Esophagus squamous epithelium (tissue), 5 donors: Measurements from ENCODE around the gene EXOC8. TPM values are rescaled to one million over a fixed set of nuclear protein-coding genes. Genes with fewer than 3 reads are reported as not detected.

Experiments used
- DNase-seq: peaks from one replicate; lab custom pipeline; 2025; lab: John Stamatoyannopoulos, UW
- H3K27ac ChIP-seq, 4 donors: fragments of 200-600 bp; sonication (generic); one replicate each; pipeline ENCODE4 v1.5.1; 2016 to 2019; ENCODE audit warnings: mild to moderate bottlenecking in 1 of 4
- H3K27me3 ChIP-seq, 4 donors: fragments of 200-600 bp; sonication (generic); 1 replicate in 3 of 4; 2 replicates in 1 of 4; pipeline versions ENCODE4 v1.5.1 to v1.6.0; 2017 to 2021; ENCODE audit warnings: antibody characterized with exemption in 1 of 4
- H3K36me3 ChIP-seq, 3 donors: fragments of 200-600 bp; sonication (generic); one replicate each; pipeline ENCODE4 v1.5.1; 2016 to 2019
- H3K4me1 ChIP-seq, 3 donors: fragments of 200-600 bp; sonication (generic); one replicate each; pipeline ENCODE4 v1.5.1; 2017 to 2019
- H3K4me3 ChIP-seq, 4 donors: fragments of 200-600 bp; sonication (generic); 1 replicate in 3 of 4; 2 replicates in 1 of 4; pipeline ENCODE4 v1.5.1; 2016 to 2019; ENCODE audit warnings: mild to moderate bottlenecking in 2 of 4, moderate library complexity in 1 of 4
- H3K9me3 ChIP-seq, 3 donors: fragments of 200-600 bp; sonication (generic); one replicate each; pipeline ENCODE4 v1.5.1; 2016 to 2019
- POLR2A ChIP-seq, 4 donors: fragments of 450-650 bp; IDR thresholded peaks; one replicate each; pipeline ENCODE4 v1.6.1; 2017; ENCODE audit warnings: antibody characterized with exemption in 4 of 4, mild to moderate bottlenecking in 4 of 4, moderate library complexity in 3 of 4
- WGBS, 2 donors: methylation state at CpG; one replicate each; pipeline ENCODE4 v1.1.5; 2018; 5-methylcytosine and 5-hydroxymethylcytosine counted together
- intact Hi-C: fragments of 100-400 bp; cut with DNase I; formaldehyde crosslinking; loops from one replicate; pipeline ENCODE4 v1.15.0; 2022
- total RNA-seq, 4 donors: library from RNA; depleted of rRNA; stranded (reverse); fragments of >200 nt; gene quantifications; one replicate each; pipeline ENCODE4 v1.1.0, GENCODE V29; 2016
- TF ChIP-seq, protein P1 (sequence below), 6 experiments: fragments of 450-650 bp in 4 of 6; fragments of 200-600 bp in 2 of 6; sonication (generic) in 2 of 6; IDR thresholded peaks; one replicate each; pipeline ENCODE4 v1.5.1; 2016 to 2019; ENCODE audit warnings: antibody characterized with exemption in 6 of 6, mild to moderate bottlenecking in 4 of 6, moderate library complexity in 4 of 6
- donor health status: DM: yes; HTN: yes; CAD: no.

Gene EXOC8
- total RNA-seq, 4 donors from 2014 or later = 10.6 to 12.8 (median 11.7) TPM

DNA sequence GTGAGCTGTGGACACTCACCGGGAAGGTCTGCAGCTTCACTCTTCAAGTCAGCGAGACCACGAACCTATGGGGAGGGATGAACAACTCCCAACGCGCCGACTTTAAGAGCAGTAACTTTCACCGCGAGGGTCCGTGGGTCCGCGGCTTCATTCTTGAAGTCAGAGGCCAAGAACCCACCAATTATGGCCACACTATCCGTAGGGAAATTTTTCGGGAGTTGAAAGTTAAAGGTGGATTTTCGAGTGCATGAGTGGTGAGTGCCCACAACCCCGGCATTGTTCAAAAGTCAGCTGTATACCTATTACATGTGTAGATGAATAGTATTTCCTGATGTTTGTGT is 19.7 kb downstream of the EXOC8 start:
- no peak overlapping the region for H3K27ac ChIP-seq
- intact Hi-C loops = loop anchor here (10.0 kb wide), 1 partner anchor 53 kb away; no protein-coding TSS in a partner anchor
- H3K36me3 ChIP-seq = no peaks in the 10 kb centered on the region
- no peaks in the 10 kb centered on the region for H3K27me3 ChIP-seq
- DNase-seq = no peak
- H3K9me3 ChIP-seq = no peaks in the 10 kb centered on the region
- 91 to 95% methylated on average over 15 of the region's 15 CpGs for WGBS, 2 donors
- H3K4me1 ChIP-seq = no peaks in the 10 kb centered on the region
- TF ChIP-seq, protein P1, sequence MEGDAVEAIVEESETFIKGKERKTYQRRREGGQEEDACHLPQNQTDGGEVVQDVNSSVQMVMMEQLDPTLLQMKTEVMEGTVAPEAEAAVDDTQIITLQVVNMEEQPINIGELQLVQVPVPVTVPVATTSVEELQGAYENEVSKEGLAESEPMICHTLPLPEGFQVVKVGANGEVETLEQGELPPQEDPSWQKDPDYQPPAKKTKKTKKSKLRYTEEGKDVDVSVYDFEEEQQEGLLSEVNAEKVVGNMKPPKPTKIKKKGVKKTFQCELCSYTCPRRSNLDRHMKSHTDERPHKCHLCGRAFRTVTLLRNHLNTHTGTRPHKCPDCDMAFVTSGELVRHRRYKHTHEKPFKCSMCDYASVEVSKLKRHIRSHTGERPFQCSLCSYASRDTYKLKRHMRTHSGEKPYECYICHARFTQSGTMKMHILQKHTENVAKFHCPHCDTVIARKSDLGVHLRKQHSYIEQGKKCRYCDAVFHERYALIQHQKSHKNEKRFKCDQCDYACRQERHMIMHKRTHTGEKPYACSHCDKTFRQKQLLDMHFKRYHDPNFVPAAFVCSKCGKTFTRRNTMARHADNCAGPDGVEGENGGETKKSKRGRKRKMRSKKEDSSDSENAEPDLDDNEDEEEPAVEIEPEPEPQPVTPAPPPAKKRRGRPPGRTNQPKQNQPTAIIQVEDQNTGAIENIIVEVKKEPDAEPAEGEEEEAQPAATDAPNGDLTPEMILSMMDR (IDR thresholded peaks at IDR 0.05) = no peak
- TF ChIP-seq POLR2A (IDR thresholded peaks at IDR 0.05) = no peak
- H3K4me3 ChIP-seq = no peak overlapping the region

DNA sequence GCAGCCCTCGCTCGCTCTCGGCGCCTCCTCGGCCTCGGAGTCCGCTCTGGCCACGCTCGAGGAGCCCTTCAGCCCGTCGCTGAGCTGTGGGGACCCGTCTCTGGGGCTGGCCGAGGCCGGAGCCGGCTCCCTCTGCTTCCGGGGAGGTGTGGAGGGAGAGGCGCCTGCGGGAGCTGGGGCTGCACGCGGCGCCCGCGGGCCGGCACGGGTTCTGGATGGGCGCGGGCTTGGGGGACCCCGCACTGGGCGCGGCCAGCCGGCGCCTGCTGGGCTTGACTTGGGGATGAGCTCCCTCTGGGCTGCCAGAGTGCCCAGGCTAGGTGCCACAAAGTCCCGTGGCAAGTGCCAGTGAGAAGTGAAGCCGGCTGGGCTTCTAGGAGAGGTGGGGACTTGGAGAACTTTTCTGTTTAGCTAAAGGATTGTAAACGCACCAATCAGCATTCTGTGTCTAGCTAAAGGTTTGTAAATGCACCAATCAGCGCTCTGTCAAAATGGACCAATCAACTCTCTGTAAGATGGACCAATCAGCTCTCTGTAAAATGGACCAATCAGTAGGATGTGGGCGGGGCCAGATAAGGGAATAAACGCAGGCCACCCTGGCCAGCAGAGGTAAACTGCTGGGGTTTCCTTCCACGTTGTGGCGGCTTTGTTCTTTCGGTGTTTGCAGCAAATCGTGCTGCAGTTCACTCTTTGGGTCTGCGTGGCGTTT is 20.2 kb downstream of the EXOC8 start:
- TF ChIP-seq, protein P1 (IDR thresholded peaks at IDR 0.05) = no peak
- no peak for TF ChIP-seq POLR2A (IDR thresholded peaks at IDR 0.05)
- H3K9me3 ChIP-seq = no peaks in the 10 kb centered on the region
- intact Hi-C loops = loop anchor here (10.0 kb wide), 1 partner anchor 53 kb away; no protein-coding TSS in a partner anchor
- H3K4me3 ChIP-seq = no peak overlapping the region
- no peaks in the 10 kb centered on the region for H3K27me3 ChIP-seq
- H3K36me3 ChIP-seq = no peaks in the 10 kb centered on the region
- DNase-seq = no peak
- no peak overlapping the region for H3K27ac ChIP-seq
- H3K4me1 ChIP-seq = no peaks in the 10 kb centered on the region
- WGBS, 2 donors = 84 to 91% methylated on average over 15 to 24 of the region's 44 CpGs

DNA sequence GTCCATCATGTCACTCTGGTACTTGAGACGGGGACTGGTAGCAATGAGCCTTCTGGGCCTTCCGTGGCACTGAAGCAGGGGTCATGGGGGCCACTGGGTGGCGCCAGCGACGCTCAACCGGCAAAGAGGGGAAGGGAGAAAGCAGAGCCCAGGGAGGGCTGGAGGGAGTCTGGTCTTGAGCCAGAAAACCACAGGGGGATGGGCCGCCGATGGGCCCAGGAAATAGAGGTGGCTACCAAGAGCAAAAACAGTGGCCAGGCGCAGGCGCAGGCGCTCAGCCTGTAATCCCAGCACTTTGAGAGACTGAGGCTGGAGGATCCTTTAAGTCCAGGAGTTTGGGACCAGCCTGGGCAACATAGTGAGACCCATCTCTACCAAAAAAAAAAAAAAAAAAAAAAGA is 21.8 kb downstream of the EXOC8 start:
- no peaks in the 10 kb centered on the region for H3K4me1 ChIP-seq
- no peaks in the 10 kb centered on the region for H3K27me3 ChIP-seq
- WGBS, 2 donors = 38 to 42% methylated on average over 11 of the region's 11 CpGs
- H3K9me3 ChIP-seq = no peaks in the 10 kb centered on the region
- no peak for DNase-seq
- TF ChIP-seq POLR2A (IDR thresholded peaks at IDR 0.05) = no peak
- TF ChIP-seq, protein P1 (IDR thresholded peaks at IDR 0.05) = peak in 3 of 6 experiments; percentile 18 to 47 (median 34)
- intact Hi-C loops = loop anchor here (10.0 kb wide), 1 partner anchor 51 kb away; no protein-coding TSS in a partner anchor
- no peak overlapping the region for H3K27ac ChIP-seq
- H3K4me3 ChIP-seq = no peak overlapping the region
- no peaks in the 10 kb centered on the region for H3K36me3 ChIP-seq

DNA sequence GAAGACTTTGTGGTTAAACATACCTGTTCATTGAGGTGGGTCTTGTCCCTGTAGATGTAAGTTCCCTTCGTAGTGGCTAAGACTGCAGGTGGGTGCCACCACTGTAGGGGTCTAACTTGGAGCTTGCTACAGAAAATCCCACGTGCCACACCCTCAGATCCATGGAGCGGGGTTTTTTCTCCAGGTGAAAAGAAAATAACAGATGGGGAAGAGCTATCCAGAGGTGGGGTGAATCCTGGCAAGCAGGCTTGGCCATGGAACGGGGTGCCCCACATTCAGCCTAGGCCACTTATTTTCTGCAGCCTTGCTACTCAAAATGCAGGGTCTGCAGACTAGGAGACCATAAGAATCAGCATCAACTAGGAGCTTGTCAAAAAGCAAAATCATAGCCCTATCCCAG is 24.0 kb downstream of the EXOC8 start:
- intact Hi-C loops = loop anchor here (10.0 kb wide), 1 partner anchor 49 kb away; no protein-coding TSS in a partner anchor
- Histone ChIP-seq H3K4me3 (no peak overlapping the region), H3K4me1 (no peaks in the 10 kb centered on the region), H3K36me3 (no peaks in the 10 kb centered on the region), H3K27me3 (no peaks in the 10 kb centered on the region), H3K27ac (no peak overlapping the region), H3K9me3 (no peaks in the 10 kb centered on the region)
- TF ChIP-seq, protein P1 (IDR thresholded peaks at IDR 0.05) = no peak
- no peak for TF ChIP-seq POLR2A (IDR thresholded peaks at IDR 0.05)
- 74 to 79% methylated on average over 4 of the region's 4 CpGs for WGBS, 2 donors
- DNase-seq = no peak

DNA sequence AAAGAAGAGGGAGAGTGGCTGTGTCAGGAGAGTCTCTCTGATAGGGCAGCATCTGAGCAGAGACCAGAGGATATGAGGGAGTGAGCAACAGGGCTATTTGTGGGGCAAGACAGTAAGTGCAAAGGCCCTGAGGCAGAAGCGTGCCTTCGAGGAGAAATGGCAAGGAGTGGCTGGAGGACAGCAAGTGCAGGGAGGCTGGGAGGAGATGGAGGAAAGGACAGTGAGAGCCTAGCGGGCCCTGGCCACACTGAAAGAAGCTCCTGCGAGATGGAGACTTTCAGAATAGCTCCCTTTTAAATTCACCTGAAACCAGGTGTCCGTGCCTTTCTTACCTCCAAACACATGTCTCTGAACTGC is 25.2 kb downstream of the EXOC8 start:
- Histone ChIP-seq H3K27me3 (no peaks in the 10 kb centered on the region), H3K9me3 (no peaks in the 10 kb centered on the region), H3K4me1 (no peaks in the 10 kb centered on the region), H3K36me3 (no peaks in the 10 kb centered on the region), H3K4me3 (no peak overlapping the region), H3K27ac (no peak overlapping the region)
- no peak for DNase-seq
- intact Hi-C loops = loop anchor here (10.0 kb wide), 1 partner anchor 48 kb away; no protein-coding TSS in a partner anchor
- TF ChIP-seq, protein P1 (IDR thresholded peaks at IDR 0.05) = no peak
- no peak for TF ChIP-seq POLR2A (IDR thresholded peaks at IDR 0.05)
- 90 to 96% methylated on average over 5 of the region's 5 CpGs for WGBS, 2 donors
